Activated T-cell treated with anti-CD3 and anti-CD28 coated beads, Interleukin-2, amount 50 U/mL, for 4 hours (primary cell): ENCODE results near the gene THSD4. TPM values are rescaled to one million over a fixed set of nuclear protein-coding genes. Genes with fewer than 3 reads are reported as not detected.

ENCODE experiments used
- ATAC-seq, 2 donors: fragments of 200-7000 bp; cut with Tn5 transposase; one replicate each; pipeline ENCODE4 v1.10.0; 2021
- DNase-seq: peaks from one replicate; pipeline ENCODE4 v3.0.0-alpha.2; 2020
- H3K27me3 Mint-ChIP-seq: one replicate; pipeline ENCODE4 v1.8.0; 2021; ENCODE audit warnings: low read depth, mixed read lengths
- H3K36me3 Mint-ChIP-seq: one replicate; pipeline ENCODE4 v1.8.0; 2022; ENCODE audit warnings: mixed read lengths; ENCODE audit not compliant: insufficient read depth
- H3K4me1 Mint-ChIP-seq: one replicate; pipeline ENCODE4 v1.8.0; 2021; ENCODE audit warnings: low read depth, mixed read lengths
- H3K4me3 Mint-ChIP-seq: one replicate; pipeline ENCODE4 v1.8.0; 2021; ENCODE audit warnings: mild to moderate bottlenecking, moderate library complexity, mixed read lengths
- H3K9me3 Mint-ChIP-seq: one replicate; pipeline ENCODE4 v1.8.0; 2021; ENCODE audit warnings: mixed read lengths
- total RNA-seq, 3 donors: library from RNA; stranded (reverse); gene quantifications; one replicate each; pipeline ENCODE4 v1.2.1, GENCODE V29; 2021

The THSD4 gene
- total RNA-seq, 3 donors from 2014 or later: 0.08 to 0.16 (median 0.11) TPM

DNA sequence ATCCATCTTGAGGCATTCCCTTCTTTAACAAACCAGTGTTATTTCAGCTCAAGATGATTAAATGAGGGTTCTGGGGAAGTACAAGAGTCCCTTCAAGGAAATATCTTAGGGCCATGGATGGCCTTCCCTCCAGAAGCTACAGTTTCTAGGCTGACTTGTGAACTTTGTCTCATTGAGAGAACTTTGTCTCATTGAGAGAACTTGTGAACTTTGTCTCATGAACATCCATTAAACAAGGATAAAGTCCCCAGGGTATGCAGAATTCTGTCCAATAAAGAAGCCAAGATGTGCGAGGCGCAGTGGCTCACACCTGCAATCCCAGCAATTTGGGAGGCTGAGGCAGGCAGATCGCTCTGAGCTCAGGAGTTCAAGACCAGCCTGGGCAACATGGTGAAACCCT is 341.5 kb downstream of the THSD4 start:
- Mint-ChIP-seq H3K36me3 (no peaks in the 10 kb centered on the region), H3K9me3 (no peaks in the 10 kb centered on the region), H3K4me1 (no peaks in the 10 kb centered on the region), H3K27me3 (peaks cover 5% of the 10 kb centered on the region), H3K4me3 (no peak overlapping the region)
- no peak for ATAC-seq
- DNase-seq: no peak

DNA sequence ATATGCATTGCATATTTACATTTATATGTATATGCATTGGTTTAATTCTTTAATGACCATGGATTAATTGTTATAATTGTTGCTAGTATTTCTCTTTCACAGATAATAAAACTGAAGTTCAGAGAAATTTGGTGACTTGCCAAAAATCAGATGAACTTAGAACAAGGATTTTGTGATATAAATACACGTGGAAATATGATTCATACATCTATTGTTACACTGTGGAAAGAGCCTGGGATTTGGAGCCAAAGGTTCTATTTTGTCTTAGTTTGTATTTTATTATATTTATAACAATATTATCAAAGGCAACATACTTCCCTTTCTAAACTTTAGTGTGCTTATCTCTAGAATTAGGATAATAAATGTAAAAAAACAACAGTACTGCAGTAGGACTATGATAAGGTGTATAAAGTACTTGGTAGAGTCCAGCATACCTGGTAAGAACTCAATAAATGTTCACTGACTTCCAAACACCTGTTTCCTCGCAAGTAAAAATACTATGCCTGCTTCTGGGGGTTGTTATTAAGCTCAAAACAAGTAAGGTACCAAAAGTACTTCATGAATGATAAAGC is 342.9 kb downstream of the THSD4 start:
- H3K4me3 Mint-ChIP-seq: no peak overlapping the region
- ATAC-seq (no peak), DNase-seq (no peak)
- H3K36me3 Mint-ChIP-seq: no peaks in the 10 kb centered on the region
- H3K27me3 Mint-ChIP-seq: peaks cover 5% of the 10 kb centered on the region
- H3K4me1 Mint-ChIP-seq: no peaks in the 10 kb centered on the region
- no peaks in the 10 kb centered on the region for H3K9me3 Mint-ChIP-seq

DNA sequence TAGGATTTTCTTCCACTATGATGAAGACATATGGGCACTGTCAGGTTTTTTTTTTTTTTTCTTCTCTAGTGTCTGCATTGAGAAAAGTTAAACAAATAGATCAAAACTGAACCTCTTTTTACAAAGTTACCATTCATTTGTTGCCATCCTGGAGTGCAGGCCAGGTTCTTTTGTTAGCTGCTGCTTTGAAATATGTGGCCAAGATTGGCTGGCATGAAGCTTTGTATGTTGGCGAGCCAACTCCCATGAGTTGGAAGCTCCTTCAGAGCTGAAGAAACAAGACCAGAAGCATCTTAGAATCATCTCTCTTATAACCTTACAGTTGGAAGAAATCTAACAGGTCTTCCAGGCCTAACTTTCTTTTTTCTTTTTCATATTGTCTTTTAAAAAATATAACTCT is 346.5 kb downstream of the THSD4 start:
- no peak overlapping the region for H3K4me3 Mint-ChIP-seq
- no peaks in the 10 kb centered on the region for H3K4me1 Mint-ChIP-seq
- H3K27me3 Mint-ChIP-seq: peaks cover 5% of the 10 kb centered on the region
- H3K36me3 Mint-ChIP-seq: no peaks in the 10 kb centered on the region
- ATAC-seq (no peak), DNase-seq (no peak)
- H3K9me3 Mint-ChIP-seq: no peaks in the 10 kb centered on the region

DNA sequence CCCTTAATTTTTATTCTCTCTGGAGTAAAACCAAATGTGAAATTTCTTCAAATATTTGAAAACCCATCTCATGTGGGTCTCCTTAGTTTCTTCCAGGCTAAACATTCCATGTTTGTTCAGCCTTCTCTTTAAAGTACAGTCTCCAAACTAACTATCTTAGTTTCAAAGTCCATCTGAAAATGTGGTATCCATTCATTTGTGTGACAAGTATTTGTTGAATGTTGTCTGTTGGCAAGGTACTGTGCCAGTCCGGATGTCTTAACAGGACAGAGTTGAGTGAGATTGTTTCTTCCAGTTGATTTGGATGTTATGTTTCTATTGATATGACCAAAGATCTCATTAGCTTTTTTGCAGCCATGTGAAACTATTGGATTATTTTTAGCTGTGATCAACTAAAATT is 347.4 kb downstream of the THSD4 start:
- DNase-seq (no peak), ATAC-seq (no peak)
- H3K4me3 Mint-ChIP-seq: no peak overlapping the region
- H3K9me3 Mint-ChIP-seq: no peaks in the 10 kb centered on the region
- peaks cover 4% of the 10 kb centered on the region for H3K27me3 Mint-ChIP-seq
- no peaks in the 10 kb centered on the region for H3K36me3 Mint-ChIP-seq
- H3K4me1 Mint-ChIP-seq: no peaks in the 10 kb centered on the region

DNA sequence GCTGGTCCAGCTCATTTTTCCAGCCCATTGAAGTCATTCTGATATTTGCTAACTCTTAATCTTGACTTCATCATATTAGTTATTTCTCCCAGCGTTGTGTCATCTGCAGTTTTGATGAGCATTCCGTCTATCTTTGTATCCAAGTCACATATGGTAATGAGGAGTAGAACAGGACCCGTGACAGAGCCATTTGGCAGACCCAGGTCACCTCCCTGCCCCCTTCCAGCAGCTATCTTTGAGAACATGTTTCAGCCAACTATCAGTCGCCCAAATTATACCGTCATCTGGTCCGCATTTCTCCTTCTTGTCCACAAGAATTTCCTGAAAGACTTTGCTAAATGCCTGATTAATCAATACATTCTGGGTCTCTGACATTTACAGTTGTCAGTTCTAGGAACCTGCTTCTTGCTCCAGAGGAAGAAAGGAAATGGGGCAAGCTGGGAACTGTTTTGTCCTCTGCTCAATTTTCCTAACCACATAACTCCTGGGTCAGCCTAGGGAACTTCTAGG is 347.9 kb downstream of the THSD4 start:
- H3K27me3 Mint-ChIP-seq: peaks cover 3% of the 10 kb centered on the region
- DNase-seq (no peak), ATAC-seq (no peak)
- H3K9me3 Mint-ChIP-seq: no peaks in the 10 kb centered on the region
- no peak overlapping the region for H3K4me3 Mint-ChIP-seq
- no peaks in the 10 kb centered on the region for H3K36me3 Mint-ChIP-seq
- no peaks in the 10 kb centered on the region for H3K4me1 Mint-ChIP-seq

DNA sequence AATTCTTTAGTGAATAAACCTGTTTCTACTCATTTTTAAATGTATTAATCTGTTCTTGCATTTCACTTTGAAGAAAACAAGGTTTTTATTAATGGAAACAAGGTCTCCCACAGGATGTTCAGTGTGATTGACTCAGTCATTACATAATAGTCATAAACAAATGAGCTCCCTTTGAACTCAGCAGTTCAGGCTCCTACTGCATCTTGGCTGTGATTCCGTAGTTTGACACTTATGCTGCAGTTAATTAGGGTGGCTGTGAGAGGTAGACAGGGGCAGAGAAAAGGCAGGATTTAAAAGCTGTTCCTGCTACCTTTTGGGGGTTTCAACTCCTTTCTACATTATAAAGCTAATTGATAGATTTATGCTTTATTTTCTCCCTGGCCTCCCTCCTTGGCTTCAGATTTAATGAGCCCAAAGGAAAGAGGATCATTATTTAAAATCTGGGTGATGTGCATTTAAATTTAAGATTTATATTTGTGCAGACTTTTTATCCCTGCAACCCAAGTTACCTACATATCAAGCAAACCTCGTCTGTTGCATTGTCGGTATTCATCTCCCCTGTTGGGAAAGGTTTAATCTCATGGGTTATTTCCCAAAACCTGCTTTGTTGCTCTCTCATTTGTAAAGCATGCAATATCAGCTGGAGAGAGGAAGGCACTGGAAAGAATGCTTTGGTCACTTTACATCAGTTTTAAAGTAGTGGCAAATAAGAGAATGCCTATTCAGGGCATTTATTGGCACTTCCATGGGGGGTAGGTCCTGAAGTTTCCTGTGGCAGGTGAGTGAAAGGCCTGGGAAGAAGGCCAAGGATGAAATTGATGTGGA is 350.1 kb downstream of the THSD4 start:
- no peak overlapping the region for H3K4me3 Mint-ChIP-seq
- DNase-seq: no peak
- H3K27me3 Mint-ChIP-seq: no peaks in the 10 kb centered on the region
- H3K9me3 Mint-ChIP-seq: no peaks in the 10 kb centered on the region
- no peaks in the 10 kb centered on the region for H3K36me3 Mint-ChIP-seq
- no peaks in the 10 kb centered on the region for H3K4me1 Mint-ChIP-seq
- no peak for ATAC-seq

DNA sequence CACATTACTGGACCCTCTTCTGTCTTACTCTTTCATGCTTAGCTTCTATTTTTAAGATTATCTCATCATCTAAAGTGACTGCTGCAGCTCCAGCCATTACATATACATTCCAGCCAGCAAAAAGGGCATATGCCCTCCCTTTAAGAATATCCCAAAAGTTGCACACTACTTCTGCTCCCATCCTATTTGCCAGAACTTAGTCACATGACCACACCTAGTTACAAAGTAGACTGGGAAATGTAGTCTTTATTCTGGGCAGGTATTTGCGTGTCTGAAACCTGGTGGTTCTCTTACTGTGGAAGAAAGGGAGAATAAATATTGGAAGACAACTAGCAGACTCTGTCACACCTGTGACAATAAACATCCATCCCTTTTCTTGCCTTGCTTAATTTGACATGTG is 353.4 kb downstream of the THSD4 start:
- H3K27me3 Mint-ChIP-seq: no peaks in the 10 kb centered on the region
- H3K4me3 Mint-ChIP-seq: no peak overlapping the region
- no peaks in the 10 kb centered on the region for H3K4me1 Mint-ChIP-seq
- no peaks in the 10 kb centered on the region for H3K36me3 Mint-ChIP-seq
- no peaks in the 10 kb centered on the region for H3K9me3 Mint-ChIP-seq
- no peak for DNase-seq
- no peak for ATAC-seq

DNA sequence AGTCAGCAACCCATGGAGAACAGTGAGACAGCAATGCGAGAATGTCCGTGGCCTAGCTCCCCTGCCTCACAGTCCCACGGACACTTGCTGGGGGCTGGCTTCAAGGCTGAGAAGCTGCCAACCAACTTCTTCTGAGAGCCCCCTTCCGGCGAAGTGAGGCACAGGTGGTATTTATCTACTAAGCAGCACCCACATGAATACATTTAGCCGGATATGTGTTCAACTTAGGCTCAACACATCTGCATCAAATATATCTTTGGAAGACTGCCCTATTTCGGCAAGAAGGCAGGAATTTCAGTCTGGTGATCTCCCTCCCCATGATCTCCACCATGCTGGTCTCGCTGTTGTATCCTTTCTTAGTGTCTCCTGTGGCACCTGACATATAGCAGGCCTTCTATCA is 354.1 kb downstream of the THSD4 start:
- no peaks in the 10 kb centered on the region for H3K36me3 Mint-ChIP-seq
- no peak for DNase-seq
- no peak overlapping the region for H3K4me3 Mint-ChIP-seq
- no peaks in the 10 kb centered on the region for H3K9me3 Mint-ChIP-seq
- no peak for ATAC-seq
- peaks cover under 1% of the 10 kb centered on the region for H3K27me3 Mint-ChIP-seq
- no peaks in the 10 kb centered on the region for H3K4me1 Mint-ChIP-seq

DNA sequence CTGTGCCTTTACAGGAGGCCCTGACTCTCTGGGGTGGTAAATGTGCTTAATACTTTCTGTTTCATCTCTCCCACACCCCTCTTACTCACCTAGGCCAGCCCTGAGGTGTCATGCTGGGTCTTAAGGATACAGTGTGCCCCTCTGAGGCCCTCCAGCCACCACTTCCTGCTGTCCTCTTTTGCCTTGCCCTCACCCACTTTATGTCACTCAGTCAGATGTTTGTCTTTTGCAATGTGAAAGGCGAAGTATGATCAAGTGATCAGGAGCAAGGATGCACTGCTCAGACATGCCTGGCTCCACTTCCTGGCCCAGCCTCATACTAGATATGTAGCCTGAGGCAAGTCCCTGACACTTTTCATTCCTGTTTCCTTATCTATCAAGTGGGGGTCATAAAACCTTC is 356.1 kb downstream of the THSD4 start:
- peaks cover 2% of the 10 kb centered on the region for H3K27me3 Mint-ChIP-seq
- DNase-seq: no peak

DNA sequence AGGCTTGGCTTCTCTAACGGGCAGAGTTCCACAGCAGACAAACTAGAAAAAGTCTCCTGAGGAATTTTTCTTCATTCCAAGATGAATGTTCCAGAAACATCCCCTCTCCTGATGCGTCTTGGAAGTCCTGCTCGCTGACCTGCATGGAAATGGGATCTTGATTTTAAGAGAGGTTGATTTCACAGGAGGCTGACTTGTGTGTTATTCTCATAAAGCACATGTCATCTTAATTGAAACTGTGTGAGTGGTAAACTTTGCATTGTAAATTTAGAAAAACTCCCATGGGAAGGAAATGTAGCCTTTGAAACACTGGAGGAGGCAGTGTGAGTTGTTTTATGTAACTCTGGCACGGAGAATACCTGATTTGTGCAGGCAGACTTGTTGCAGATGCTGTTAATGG is 357.3 kb downstream of the THSD4 start:
- peaks cover 2% of the 10 kb centered on the region for H3K27me3 Mint-ChIP-seq
- no peaks in the 10 kb centered on the region for H3K9me3 Mint-ChIP-seq
- no peak for DNase-seq
- H3K36me3 Mint-ChIP-seq: no peaks in the 10 kb centered on the region
- H3K4me1 Mint-ChIP-seq: no peaks in the 10 kb centered on the region
- no peak for ATAC-seq
- H3K4me3 Mint-ChIP-seq: no peak overlapping the region

More for the DNA sequence above, 356.1 kb downstream of the THSD4 start:
- peak in 1 of 2 donors; percentile 27 for ATAC-seq
- no peaks in the 10 kb centered on the region for H3K36me3 Mint-ChIP-seq
- H3K4me3 Mint-ChIP-seq: no peak overlapping the region
- no peaks in the 10 kb centered on the region for H3K4me1 Mint-ChIP-seq
- no peaks in the 10 kb centered on the region for H3K9me3 Mint-ChIP-seq

DNA sequence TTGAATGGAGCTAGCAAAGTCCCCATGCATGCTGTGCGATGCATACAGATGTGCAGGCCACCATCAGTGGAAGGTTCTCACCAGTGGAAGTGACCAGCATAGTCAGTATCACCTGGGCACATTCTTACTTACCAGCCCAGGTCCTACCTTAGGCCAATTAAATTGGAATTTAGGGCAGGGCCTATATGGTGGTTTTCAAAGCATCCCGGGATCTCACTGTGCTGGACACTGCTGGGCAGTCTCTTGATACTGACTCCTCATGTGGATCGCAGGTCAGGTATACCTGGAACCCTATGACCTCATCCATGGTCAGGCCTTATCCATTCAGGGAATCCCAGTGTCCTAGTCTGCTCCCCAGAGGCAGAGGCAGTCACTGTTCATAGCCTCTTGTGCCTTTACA is 358.5 kb downstream of the THSD4 start:
- H3K4me1 Mint-ChIP-seq: no peaks in the 10 kb centered on the region
- no peak for DNase-seq
- no peaks in the 10 kb centered on the region for H3K9me3 Mint-ChIP-seq
- H3K4me3 Mint-ChIP-seq: no peak overlapping the region
- no peaks in the 10 kb centered on the region for H3K36me3 Mint-ChIP-seq
- H3K27me3 Mint-ChIP-seq: peaks cover 2% of the 10 kb centered on the region
- no peak for ATAC-seq

DNA sequence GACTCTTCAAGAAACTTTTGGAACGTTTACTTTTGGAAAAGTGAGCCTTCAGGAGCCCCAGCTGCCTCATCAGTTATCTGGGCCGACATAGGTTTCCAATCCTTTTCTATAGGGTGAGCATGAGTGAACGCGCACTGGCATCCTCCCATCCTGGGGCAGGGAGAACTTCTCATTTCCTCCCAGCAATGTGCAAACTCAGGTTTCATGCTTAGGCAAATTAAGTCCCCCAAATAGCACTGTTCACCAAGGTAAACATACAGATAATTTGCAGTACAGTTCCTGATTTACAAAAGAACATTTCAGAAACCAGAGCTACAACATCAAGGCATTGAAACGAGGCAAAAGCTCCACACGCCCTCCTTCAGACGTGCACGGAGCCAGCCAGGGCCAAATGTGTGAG is 361.6 kb downstream of the THSD4 start:
- no peaks in the 10 kb centered on the region for H3K9me3 Mint-ChIP-seq
- peaks cover 8% of the 10 kb centered on the region for H3K27me3 Mint-ChIP-seq
- H3K36me3 Mint-ChIP-seq: no peaks in the 10 kb centered on the region
- H3K4me3 Mint-ChIP-seq: no peak overlapping the region
- DNase-seq (no peak), ATAC-seq (no peak)
- H3K4me1 Mint-ChIP-seq: no peaks in the 10 kb centered on the region

DNA sequence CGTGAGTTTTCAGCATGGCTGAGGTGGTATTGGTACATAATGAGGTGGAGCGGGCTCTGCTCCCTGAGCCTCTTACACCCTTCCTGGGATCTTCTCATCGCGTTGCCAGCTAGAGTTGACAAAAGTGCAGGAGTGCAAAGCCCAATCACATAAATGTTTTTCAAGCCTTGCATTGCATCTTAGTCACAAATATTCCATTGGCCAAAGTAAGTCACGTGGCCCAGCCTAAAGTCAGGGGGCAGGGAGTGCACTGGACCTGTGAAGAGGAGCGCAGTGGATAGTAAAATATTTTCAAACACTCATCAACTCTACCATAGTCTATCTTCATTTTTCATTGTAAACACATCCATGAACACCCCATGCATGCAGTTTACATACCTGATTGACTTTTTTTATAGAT is 365.3 kb downstream of the THSD4 start:
- Mint-ChIP-seq H3K4me3 (no peak overlapping the region), H3K4me1 (no peaks in the 10 kb centered on the region), H3K36me3 (no peaks in the 10 kb centered on the region), H3K9me3 (no peaks in the 10 kb centered on the region), H3K27me3 (peaks cover 9% of the 10 kb centered on the region)
- no peak for DNase-seq
- ATAC-seq: no peak

DNA sequence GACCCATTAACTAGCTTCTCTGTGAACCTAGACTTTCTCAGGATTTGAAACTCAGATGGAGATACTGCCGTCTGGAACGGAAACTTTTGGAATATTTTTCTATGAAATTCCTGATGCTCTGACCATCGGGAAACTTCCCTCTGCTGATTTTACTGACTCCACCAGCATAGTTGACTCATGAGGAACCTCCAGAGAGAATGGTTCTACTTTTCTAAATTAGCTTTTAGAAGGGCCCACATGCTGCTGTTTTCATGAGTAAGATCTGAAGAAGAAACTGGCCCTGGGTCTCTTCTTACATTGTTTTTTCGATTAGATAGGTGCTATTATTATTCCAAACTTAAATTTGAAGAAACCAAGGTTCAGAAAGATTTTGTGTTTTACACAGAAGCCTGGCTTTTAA is 368.8 kb downstream of the THSD4 start:
- no peak overlapping the region for H3K4me3 Mint-ChIP-seq
- H3K36me3 Mint-ChIP-seq: no peaks in the 10 kb centered on the region
- H3K27me3 Mint-ChIP-seq: peaks cover 12% of the 10 kb centered on the region
- no peaks in the 10 kb centered on the region for H3K9me3 Mint-ChIP-seq
- no peak for ATAC-seq
- no peaks in the 10 kb centered on the region for H3K4me1 Mint-ChIP-seq
- DNase-seq: no peak

DNA sequence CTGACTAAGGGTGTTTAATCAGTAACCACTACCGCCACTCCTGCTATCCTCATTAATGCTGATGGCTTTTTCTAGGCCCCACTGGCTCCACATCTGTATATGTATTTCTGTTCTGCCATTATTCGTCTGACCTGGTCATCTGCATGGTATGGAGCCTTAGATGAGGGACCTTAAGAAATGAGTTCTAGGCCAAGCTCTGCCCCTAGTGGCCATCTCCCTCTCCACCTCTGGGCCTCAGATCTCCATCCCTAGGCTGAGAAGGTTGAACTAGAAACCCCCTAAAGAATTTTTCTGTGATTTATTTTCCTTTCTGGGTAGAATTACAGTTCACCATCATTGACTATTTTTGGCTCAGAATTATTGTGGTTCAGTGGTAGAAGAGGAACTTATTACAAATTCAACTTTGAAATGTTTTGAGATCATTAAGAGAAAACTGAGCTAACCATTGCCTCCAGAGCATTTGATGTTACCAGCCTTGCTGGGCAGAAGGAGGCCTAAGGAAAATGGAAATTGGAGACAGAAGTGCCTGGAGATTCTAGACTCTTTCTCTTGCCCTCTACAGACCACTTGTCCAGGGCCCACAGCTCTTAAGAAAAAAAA is 369.9 kb downstream of the THSD4 start:
- H3K27me3 Mint-ChIP-seq: peaks cover 12% of the 10 kb centered on the region
- DNase-seq (no peak), ATAC-seq (no peak)
- H3K4me1 Mint-ChIP-seq: no peaks in the 10 kb centered on the region
- no peak overlapping the region for H3K4me3 Mint-ChIP-seq
- H3K9me3 Mint-ChIP-seq: no peaks in the 10 kb centered on the region
- no peaks in the 10 kb centered on the region for H3K36me3 Mint-ChIP-seq
